ENCODE results near the gene OR10A6. TPM values are rescaled to one million over a fixed set of nuclear protein-coding genes. Genes with fewer than 3 reads are reported as not detected.

The OR10A6 gene
- total RNA-seq, 1 experiment from 2014 or later: not detected

DNA sequence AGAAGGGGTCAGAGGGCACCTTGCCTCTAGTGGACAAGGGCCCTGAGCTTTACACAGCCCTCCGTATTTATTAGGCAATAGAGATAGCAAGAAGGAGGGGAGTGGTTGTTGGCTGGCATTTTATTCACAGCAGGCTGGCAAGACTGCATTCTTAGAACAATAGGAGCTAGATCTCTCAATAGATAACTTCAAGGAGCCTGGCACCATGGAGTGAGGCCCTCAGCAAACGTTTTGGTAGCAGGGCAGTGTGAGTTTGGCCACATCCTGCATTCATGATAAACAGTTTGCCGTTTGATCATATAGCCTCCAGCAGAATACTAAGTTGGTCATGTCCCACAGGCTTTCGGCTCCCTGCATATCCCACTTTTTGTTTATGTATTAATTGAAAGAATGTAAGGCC, 31.6 kb downstream of the OR10A6 start:
- TF ChIP-seq, protein P1, sequence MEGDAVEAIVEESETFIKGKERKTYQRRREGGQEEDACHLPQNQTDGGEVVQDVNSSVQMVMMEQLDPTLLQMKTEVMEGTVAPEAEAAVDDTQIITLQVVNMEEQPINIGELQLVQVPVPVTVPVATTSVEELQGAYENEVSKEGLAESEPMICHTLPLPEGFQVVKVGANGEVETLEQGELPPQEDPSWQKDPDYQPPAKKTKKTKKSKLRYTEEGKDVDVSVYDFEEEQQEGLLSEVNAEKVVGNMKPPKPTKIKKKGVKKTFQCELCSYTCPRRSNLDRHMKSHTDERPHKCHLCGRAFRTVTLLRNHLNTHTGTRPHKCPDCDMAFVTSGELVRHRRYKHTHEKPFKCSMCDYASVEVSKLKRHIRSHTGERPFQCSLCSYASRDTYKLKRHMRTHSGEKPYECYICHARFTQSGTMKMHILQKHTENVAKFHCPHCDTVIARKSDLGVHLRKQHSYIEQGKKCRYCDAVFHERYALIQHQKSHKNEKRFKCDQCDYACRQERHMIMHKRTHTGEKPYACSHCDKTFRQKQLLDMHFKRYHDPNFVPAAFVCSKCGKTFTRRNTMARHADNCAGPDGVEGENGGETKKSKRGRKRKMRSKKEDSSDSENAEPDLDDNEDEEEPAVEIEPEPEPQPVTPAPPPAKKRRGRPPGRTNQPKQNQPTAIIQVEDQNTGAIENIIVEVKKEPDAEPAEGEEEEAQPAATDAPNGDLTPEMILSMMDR (IDR thresholded peaks at IDR 0.05; ENCODE audit: unreplicated experiment): no peak
- no peak overlapping the region for H3K27ac Mint-ChIP-seq (ENCODE audit: unreplicated experiment)
- H3K9me3 Mint-ChIP-seq (ENCODE audit: low read depth, unreplicated experiment): peaks cover 2% of the 10 kb centered on the region
- H3K4me3 Mint-ChIP-seq (ENCODE audit: low read depth, unreplicated experiment): no peak overlapping the region
- peaks cover 16% of the 10 kb centered on the region for H3K4me1 Mint-ChIP-seq (ENCODE audit: low read depth, unreplicated experiment)
- no peak for DNase-seq
- H3K27me3 Mint-ChIP-seq (ENCODE audit: unreplicated experiment): no peaks in the 10 kb centered on the region
- H3K36me3 Mint-ChIP-seq (ENCODE audit: insufficient read depth, unreplicated experiment): no peaks in the 10 kb centered on the region
- CTCF ChIA-PET: no interaction called here
- intact Hi-C loops (cut with micrococcal nuclease; ENCODE audit: unreplicated experiment): no loop called here
- BruUV-seq (replicated peaks): no TSS peak

DNA sequence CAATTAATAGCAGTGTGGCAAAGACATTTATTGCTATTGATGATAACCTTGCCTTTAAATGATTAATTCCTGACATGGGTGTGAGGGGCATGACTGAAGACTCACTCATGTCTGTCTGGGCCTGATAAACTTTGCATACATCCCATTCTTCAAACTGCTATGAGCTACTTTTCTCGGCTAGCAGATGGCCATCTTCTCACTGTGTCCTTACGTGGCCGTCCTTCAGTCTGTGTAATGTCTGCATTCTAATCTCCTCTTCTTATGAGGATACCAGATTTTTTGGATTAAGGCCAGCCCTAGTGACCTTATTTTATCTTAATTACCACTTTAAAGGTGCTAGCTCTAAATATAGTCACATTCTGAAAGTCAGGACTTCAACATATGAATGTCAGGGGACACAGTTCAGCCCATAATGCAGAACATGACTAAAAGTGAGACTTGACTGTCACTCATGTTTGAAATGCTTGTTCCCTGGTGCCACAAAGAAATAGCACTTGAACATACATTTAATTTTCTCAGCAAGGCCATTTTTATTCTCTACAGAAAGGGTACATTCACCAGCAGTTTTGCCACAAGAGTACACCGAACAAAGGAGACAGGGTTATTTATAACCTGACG, 32.3 kb downstream of the OR10A6 start:
- CTCF ChIA-PET: no interaction called here
- no peak for DNase-seq
- Mint-ChIP-seq H3K27ac (ENCODE audit: unreplicated experiment) (no peak overlapping the region), H3K4me1 (ENCODE audit: low read depth, unreplicated experiment) (peaks cover 16% of the 10 kb centered on the region), H3K36me3 (ENCODE audit: insufficient read depth, unreplicated experiment) (no peaks in the 10 kb centered on the region), H3K9me3 (ENCODE audit: low read depth, unreplicated experiment) (peaks cover 2% of the 10 kb centered on the region), H3K4me3 (ENCODE audit: low read depth, unreplicated experiment) (no peak overlapping the region), H3K27me3 (ENCODE audit: unreplicated experiment) (no peaks in the 10 kb centered on the region)
- intact Hi-C loops (cut with micrococcal nuclease; ENCODE audit: unreplicated experiment): no loop called here
- no TSS peak for BruUV-seq (replicated peaks)
- TF ChIP-seq, protein P1 (IDR thresholded peaks at IDR 0.05; ENCODE audit: unreplicated experiment): no peak

DNA sequence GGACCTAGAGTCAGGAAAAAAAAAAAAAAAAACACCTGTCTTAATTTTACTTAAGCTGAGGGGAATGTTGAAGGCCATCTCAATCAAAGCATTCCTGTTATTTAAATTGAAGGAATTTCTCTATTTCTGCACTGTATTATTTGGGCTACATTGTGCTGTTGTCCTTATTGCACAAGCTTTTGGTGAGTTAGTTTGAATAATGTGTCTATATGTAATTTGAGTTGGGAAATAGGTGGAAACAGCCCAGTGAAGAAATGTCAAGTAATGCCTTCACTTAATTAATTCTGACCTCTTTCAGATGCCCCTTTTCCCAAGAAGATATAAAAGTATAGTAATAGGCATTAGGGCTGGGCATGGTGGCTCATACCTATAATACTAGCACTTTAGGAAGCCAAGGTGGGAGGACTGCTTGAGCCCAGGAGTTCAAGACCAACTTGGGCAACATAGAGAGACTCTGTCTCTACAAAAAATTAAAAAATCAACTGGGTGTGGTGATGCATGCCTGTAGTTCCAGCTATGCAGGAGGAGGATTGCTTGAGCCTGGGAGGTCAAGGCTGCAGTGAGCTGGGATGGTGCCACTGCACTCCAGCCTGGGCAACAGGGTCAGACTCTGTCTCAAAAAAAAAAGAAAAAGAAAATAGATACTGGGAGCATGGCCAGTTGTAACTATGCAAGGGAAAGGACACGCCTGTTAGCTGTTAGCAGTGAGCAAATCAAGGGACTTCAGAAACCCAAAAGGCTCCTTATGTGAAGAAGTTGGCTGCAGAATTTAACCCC, 34.9 kb downstream of the OR10A6 start:
- CTCF ChIA-PET: interaction anchor here (0.7 kb wide), 3 partner anchors 457 to 965 kb away, joined by 3 to 6 read pairs (median 3); no protein-coding TSS in a partner anchor
- TF ChIP-seq, protein P1 (IDR thresholded peaks at IDR 0.05; ENCODE audit: unreplicated experiment): no peak
- no peak overlapping the region for H3K27ac Mint-ChIP-seq (ENCODE audit: unreplicated experiment)
- BruUV-seq (replicated peaks): no TSS peak
- H3K9me3 Mint-ChIP-seq (ENCODE audit: low read depth, unreplicated experiment): peaks cover 2% of the 10 kb centered on the region
- H3K4me1 Mint-ChIP-seq (ENCODE audit: low read depth, unreplicated experiment): peaks cover 23% of the 10 kb centered on the region
- H3K4me3 Mint-ChIP-seq (ENCODE audit: low read depth, unreplicated experiment): no peak overlapping the region
- no peaks in the 10 kb centered on the region for H3K36me3 Mint-ChIP-seq (ENCODE audit: insufficient read depth, unreplicated experiment)
- intact Hi-C loops (cut with micrococcal nuclease; ENCODE audit: unreplicated experiment): no loop called here
- no peak for DNase-seq
- no peaks in the 10 kb centered on the region for H3K27me3 Mint-ChIP-seq (ENCODE audit: unreplicated experiment)

DNA sequence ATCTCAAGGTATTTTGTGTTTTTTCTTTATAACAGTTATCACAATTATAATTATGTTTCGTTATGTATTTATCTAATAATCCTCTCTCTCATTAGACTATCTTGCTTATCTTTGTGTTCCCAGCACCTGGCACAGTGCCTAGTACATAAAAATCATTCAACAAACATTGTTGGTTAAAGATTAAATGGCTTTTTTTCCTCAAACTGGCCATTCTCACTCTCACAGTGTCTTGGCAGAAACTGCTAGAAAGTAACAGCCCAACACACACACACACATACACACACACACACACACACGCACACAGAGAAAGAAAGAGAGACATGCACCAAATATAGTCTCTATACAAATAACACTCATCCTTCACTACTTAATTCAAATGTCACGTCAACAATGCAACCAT, 36.8 kb downstream of the OR10A6 start:
- TF ChIP-seq, protein P1 (IDR thresholded peaks at IDR 0.05; ENCODE audit: unreplicated experiment): no peak
- H3K27me3 Mint-ChIP-seq (ENCODE audit: unreplicated experiment): peaks cover 13% of the 10 kb centered on the region
- H3K27ac Mint-ChIP-seq (ENCODE audit: unreplicated experiment): no peak overlapping the region
- H3K36me3 Mint-ChIP-seq (ENCODE audit: insufficient read depth, unreplicated experiment): no peaks in the 10 kb centered on the region
- no peak overlapping the region for H3K4me3 Mint-ChIP-seq (ENCODE audit: low read depth, unreplicated experiment)
- no TSS peak for BruUV-seq (replicated peaks)
- H3K9me3 Mint-ChIP-seq (ENCODE audit: low read depth, unreplicated experiment): peaks cover 2% of the 10 kb centered on the region
- DNase-seq: no peak
- H3K4me1 Mint-ChIP-seq (ENCODE audit: low read depth, unreplicated experiment): peaks cover 23% of the 10 kb centered on the region
- intact Hi-C loops (cut with micrococcal nuclease; ENCODE audit: unreplicated experiment): loop anchor here (5.0 kb wide), 1 partner anchor 198 kb away; no protein-coding TSS in a partner anchor
- CTCF ChIA-PET: interaction anchor here (2.1 to 2.2 kb wide), 2 partner anchors 11 to 92 kb away, joined by 12 to 37 read pairs; partner anchors contain the start of gene EIF3F
